ENCODE data around the gene POLR3GL.

DNA sequence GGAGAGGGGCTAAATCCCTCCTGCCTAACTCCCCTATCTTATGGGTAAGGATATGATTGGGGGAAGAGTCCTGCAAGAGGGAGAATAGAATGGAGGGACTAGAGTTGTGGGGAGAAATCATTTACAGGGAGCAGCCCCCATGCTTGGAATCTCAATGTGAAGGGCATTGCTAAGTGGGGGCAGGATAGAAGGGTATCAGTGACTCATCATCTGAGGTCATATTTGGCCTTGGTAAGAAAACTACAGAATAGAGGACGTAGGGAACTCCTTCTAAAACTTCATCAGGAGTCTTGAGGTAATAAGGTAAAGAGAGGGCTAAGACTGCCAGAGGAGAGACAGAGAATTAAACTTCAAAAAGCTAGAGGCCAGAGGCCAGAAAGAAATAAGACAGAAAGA is 56.6 kb downstream of the POLR3GL start:
- TF ChIP-seq, protein P1, sequence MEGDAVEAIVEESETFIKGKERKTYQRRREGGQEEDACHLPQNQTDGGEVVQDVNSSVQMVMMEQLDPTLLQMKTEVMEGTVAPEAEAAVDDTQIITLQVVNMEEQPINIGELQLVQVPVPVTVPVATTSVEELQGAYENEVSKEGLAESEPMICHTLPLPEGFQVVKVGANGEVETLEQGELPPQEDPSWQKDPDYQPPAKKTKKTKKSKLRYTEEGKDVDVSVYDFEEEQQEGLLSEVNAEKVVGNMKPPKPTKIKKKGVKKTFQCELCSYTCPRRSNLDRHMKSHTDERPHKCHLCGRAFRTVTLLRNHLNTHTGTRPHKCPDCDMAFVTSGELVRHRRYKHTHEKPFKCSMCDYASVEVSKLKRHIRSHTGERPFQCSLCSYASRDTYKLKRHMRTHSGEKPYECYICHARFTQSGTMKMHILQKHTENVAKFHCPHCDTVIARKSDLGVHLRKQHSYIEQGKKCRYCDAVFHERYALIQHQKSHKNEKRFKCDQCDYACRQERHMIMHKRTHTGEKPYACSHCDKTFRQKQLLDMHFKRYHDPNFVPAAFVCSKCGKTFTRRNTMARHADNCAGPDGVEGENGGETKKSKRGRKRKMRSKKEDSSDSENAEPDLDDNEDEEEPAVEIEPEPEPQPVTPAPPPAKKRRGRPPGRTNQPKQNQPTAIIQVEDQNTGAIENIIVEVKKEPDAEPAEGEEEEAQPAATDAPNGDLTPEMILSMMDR (IDR thresholded peaks at IDR 0.05; ENCODE audit: low read depth, low read length) = no peak
- no peak for TF ChIP-seq POLR2A (IDR thresholded peaks at IDR 0.05; ENCODE audit: extremely low read depth, insufficient read length)
